ENCODE data around the gene AK2.

The AK2 gene

DNA sequence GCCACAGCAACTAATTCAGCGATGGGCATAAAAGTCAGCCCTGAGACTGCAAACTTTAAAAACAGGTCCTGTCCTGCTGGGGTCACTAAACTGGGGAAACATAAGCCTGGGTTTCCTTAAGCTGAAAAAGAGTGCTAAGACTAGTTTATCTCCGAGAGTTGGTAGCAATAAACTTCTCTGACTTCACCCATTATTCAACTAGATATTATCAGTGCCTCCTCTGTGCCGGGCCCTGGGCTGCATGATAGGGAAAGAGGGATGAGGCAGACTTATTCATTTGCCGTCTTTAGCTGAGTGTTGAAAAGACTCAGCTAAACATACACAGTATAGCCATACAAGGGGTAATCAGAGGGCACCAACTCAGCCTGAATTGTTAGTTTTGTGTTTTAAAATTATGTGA lies 33.0 kb downstream of the AK2 start:
- H2AFZ ChIP-seq (ENCODE audit: insufficient read depth, low read length, poor library complexity): no peak overlapping the region

DNA sequence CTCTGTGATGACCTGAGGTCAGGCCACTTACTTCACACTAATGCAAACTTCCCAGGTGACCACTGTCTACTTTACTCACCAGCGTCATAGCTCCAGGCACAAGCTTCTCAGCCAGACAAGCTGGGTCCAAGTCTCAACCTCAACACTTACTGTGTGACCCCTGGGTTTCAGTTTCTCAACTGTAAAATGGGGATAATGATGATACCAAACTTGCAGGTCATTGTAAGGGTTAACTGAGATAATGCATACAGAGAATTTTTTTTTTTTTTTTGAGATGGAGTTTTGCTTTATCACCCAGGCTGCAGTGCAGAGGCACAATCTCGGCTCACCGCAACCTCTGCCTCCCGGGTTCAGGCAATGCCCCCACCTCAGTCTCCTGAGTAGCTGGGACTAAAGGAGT lies 34.7 kb downstream of the AK2 start:
- Histone ChIP-seq H4K8ac (ENCODE audit: low read depth, low read length) (no peak overlapping the region), H2BK120ac (ENCODE audit: insufficient read depth, low read length, poor library complexity) (no peak overlapping the region), H3K14ac (ENCODE audit: low read length) (no peak overlapping the region), H3K27ac (ENCODE audit: low read depth, low read length) (no peak overlapping the region), H2AK5ac (ENCODE audit: low read length) (no peak overlapping the region), H4K12ac (ENCODE audit: low read depth, low read length) (no peak overlapping the region), H3K79me2 (ENCODE audit: control insufficient read depth, insufficient read depth, low read length, poor library complexity) (peaks cover 2% of the 10 kb centered on the region), H2BK5ac (ENCODE audit: low read depth, low read length, poor library complexity) (no peak overlapping the region), H3K4me2 (ENCODE audit: low read length) (no peak overlapping the region), H3K79me1 (ENCODE audit: low read length) (peaks cover 3% of the 10 kb centered on the region), H3K36me3 (ENCODE audit: control insufficient read depth in 1 of 2, insufficient read depth in 2 of 2, low read length in 2 of 2) (no peaks in the 10 kb centered on the region), H2AFZ (ENCODE audit: insufficient read depth, low read length, poor library complexity) (no peak overlapping the region), H3K18ac (ENCODE audit: low read length) (no peak overlapping the region), H3K9me3 (ENCODE audit: insufficient read depth, low read depth, low read length) (peaks cover 1% of the 10 kb centered on the region), H3K23ac (ENCODE audit: low read length) (no peak overlapping the region), H2BK12ac (ENCODE audit: low read length) (no peak overlapping the region), H4K91ac (ENCODE audit: low read depth, low read length) (no peak overlapping the region), H3K27me3 (ENCODE audit: insufficient read depth, low read length) (no peaks in the 10 kb centered on the region), H3K9ac (ENCODE audit: low read length) (no peak overlapping the region), H3K4ac (ENCODE audit: low read depth, low read length) (no peak overlapping the region), H3K4me1 (ENCODE audit: control insufficient read depth in 1 of 2, insufficient read depth in 2 of 2, low read length in 2 of 2) (peaks cover 12 to 28% of the 10 kb centered on the region in 2 experiments), H3K4me3 (ENCODE audit: low read depth, low read length) (no peak overlapping the region)
- WGBS (ENCODE audit: extremely low coverage, insufficient coverage, insufficient read length): no CpG with 5 or more reads among the region's 4 CpGs
- no peak for DNase-seq

More for the DNA sequence above, 33.0 kb downstream of the AK2 start:
- Histone ChIP-seq H2BK120ac (ENCODE audit: insufficient read depth, low read length, poor library complexity) (no peak overlapping the region), H3K4me1 (ENCODE audit: control insufficient read depth in 1 of 2, insufficient read depth in 2 of 2, low read length in 2 of 2) (peaks cover 22 to 32% of the 10 kb centered on the region in 2 experiments), H4K12ac (ENCODE audit: low read depth, low read length) (no peak overlapping the region), H3K14ac (ENCODE audit: low read length) (no peak overlapping the region), H3K79me2 (ENCODE audit: control insufficient read depth, insufficient read depth, low read length, poor library complexity) (peaks cover 2% of the 10 kb centered on the region), H2BK5ac (ENCODE audit: low read depth, low read length, poor library complexity) (no peak overlapping the region), H3K9ac (ENCODE audit: low read length) (no peak overlapping the region), H2AK5ac (ENCODE audit: low read length) (no peak overlapping the region), H3K9me3 (ENCODE audit: insufficient read depth, low read depth, low read length) (peaks cover 1% of the 10 kb centered on the region), H3K4me2 (ENCODE audit: low read length) (no peak overlapping the region), H3K23ac (ENCODE audit: low read length) (no peak overlapping the region), H4K8ac (ENCODE audit: low read depth, low read length) (no peak overlapping the region), H3K18ac (ENCODE audit: low read length) (no peak overlapping the region), H3K4me3 (ENCODE audit: low read depth, low read length) (no peak overlapping the region), H3K27ac (ENCODE audit: low read depth, low read length) (no peak overlapping the region), H2BK12ac (ENCODE audit: low read length) (no peak overlapping the region), H3K79me1 (ENCODE audit: low read length) (peaks cover 10% of the 10 kb centered on the region), H4K91ac (ENCODE audit: low read depth, low read length) (no peak overlapping the region), H3K4ac (ENCODE audit: low read depth, low read length) (no peak overlapping the region), H3K36me3 (ENCODE audit: control insufficient read depth in 1 of 2, insufficient read depth in 2 of 2, low read length in 2 of 2) (no peaks in the 10 kb centered on the region), H3K27me3 (ENCODE audit: insufficient read depth, low read length) (no peaks in the 10 kb centered on the region)
- no peak for DNase-seq
- WGBS (ENCODE audit: extremely low coverage, insufficient coverage, insufficient read length): no CpG with 5 or more reads among the region's 4 CpGs

DNA sequence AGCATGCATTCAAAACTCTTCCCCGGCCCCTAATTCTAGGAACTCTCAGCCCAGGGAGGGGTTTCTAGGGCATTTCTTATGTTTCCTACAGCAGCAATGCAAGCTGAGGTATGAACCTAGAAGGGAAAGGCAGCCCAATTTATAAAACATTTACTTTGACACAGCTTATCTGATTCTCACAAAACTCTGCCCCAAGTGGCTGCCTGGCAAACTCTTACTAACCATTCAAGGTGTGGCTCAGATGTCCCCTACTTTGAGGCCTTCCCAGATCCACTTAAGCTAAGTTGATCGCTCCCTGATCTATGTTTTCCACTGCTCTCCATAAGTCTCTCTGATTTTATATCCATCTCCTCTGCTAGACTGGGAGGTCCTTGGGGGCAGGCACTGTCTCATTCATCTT lies 35.4 kb downstream of the AK2 start:
- WGBS (ENCODE audit: extremely low coverage, insufficient coverage, insufficient read length): no CpG with 5 or more reads among the region's 2 CpGs
- Histone ChIP-seq H3K23ac (ENCODE audit: low read length) (no peak overlapping the region), H2BK12ac (ENCODE audit: low read length) (no peak overlapping the region), H4K12ac (ENCODE audit: low read depth, low read length) (no peak overlapping the region), H3K4me3 (ENCODE audit: low read depth, low read length) (no peak overlapping the region), H3K18ac (ENCODE audit: low read length) (no peak overlapping the region), H2BK120ac (ENCODE audit: insufficient read depth, low read length, poor library complexity) (no peak overlapping the region), H2AK5ac (ENCODE audit: low read length) (no peak overlapping the region), H3K4ac (ENCODE audit: low read depth, low read length) (no peak overlapping the region), H3K79me2 (ENCODE audit: control insufficient read depth, insufficient read depth, low read length, poor library complexity) (peaks cover 2% of the 10 kb centered on the region), H2AFZ (ENCODE audit: insufficient read depth, low read length, poor library complexity) (no peak overlapping the region), H3K27ac (ENCODE audit: low read depth, low read length) (no peak overlapping the region), H3K79me1 (ENCODE audit: low read length) (peaks cover 2% of the 10 kb centered on the region), H4K8ac (ENCODE audit: low read depth, low read length) (no peak overlapping the region), H3K4me1 (ENCODE audit: control insufficient read depth in 1 of 2, insufficient read depth in 2 of 2, low read length in 2 of 2) (peaks cover 11 to 27% of the 10 kb centered on the region in 2 experiments), H4K91ac (ENCODE audit: low read depth, low read length) (no peak overlapping the region), H3K27me3 (ENCODE audit: insufficient read depth, low read length) (no peaks in the 10 kb centered on the region), H3K9ac (ENCODE audit: low read length) (no peak overlapping the region), H3K4me2 (ENCODE audit: low read length) (no peak overlapping the region), H3K9me3 (ENCODE audit: insufficient read depth, low read depth, low read length) (peaks cover 1% of the 10 kb centered on the region), H3K36me3 (ENCODE audit: control insufficient read depth in 1 of 2, insufficient read depth in 2 of 2, low read length in 2 of 2) (no peaks in the 10 kb centered on the region), H3K14ac (ENCODE audit: low read length) (no peak overlapping the region), H2BK5ac (ENCODE audit: low read depth, low read length, poor library complexity) (no peak overlapping the region)
- no peak for DNase-seq

DNA sequence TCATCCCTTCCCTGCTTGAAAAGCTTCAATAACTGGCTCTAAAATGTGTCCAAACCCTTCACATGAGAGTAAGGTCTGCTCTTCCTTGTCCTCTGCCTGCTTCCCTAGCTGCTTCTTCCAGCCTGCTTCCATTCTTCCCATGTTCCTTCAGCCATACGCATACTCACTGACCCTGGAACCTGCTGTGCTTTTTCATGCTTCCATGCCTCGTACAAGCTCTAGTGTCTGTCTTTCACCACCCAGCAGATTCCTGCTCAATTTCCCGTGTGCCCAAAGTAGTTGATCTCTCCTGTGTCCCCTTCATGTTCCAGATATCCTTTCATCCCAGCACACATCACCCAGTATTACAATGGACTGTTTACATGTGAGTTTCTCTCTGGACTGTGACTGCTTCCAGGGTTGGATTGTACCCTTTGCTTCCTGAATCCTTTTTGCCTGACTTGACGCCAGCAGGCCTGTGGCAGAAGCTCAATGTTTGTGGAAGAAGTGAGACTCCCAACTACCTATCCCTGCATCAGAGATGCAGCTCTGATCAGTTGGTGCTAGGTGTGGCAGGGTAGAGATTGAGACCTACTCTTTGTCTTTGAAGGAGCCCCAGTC lies 36.2 kb downstream of the AK2 start:
- Histone ChIP-seq H4K91ac (ENCODE audit: low read depth, low read length) (no peak overlapping the region), H3K23ac (ENCODE audit: low read length) (no peak overlapping the region), H3K79me2 (ENCODE audit: control insufficient read depth, insufficient read depth, low read length, poor library complexity) (no peaks in the 10 kb centered on the region), H3K4me2 (ENCODE audit: low read length) (no peak overlapping the region), H3K79me1 (ENCODE audit: low read length) (no peaks in the 10 kb centered on the region), H3K36me3 (ENCODE audit: control insufficient read depth in 1 of 2, insufficient read depth in 2 of 2, low read length in 2 of 2) (no peaks in the 10 kb centered on the region), H4K12ac (ENCODE audit: low read depth, low read length) (no peak overlapping the region), H3K27me3 (ENCODE audit: insufficient read depth, low read length) (no peaks in the 10 kb centered on the region), H3K9ac (ENCODE audit: low read length) (no peak overlapping the region), H2AK5ac (ENCODE audit: low read length) (no peak overlapping the region), H3K4ac (ENCODE audit: low read depth, low read length) (no peak overlapping the region), H2BK12ac (ENCODE audit: low read length) (no peak overlapping the region), H3K18ac (ENCODE audit: low read length) (no peak overlapping the region), H2AFZ (ENCODE audit: insufficient read depth, low read length, poor library complexity) (no peak overlapping the region), H2BK5ac (ENCODE audit: low read depth, low read length, poor library complexity) (no peak overlapping the region), H3K4me1 (ENCODE audit: control insufficient read depth in 1 of 2, insufficient read depth in 2 of 2, low read length in 2 of 2) (peaks cover 8 to 21% of the 10 kb centered on the region in 2 experiments), H3K4me3 (ENCODE audit: low read depth, low read length) (no peak overlapping the region), H4K8ac (ENCODE audit: low read depth, low read length) (no peak overlapping the region), H3K9me3 (ENCODE audit: insufficient read depth, low read depth, low read length) (peaks cover 1% of the 10 kb centered on the region), H2BK120ac (ENCODE audit: insufficient read depth, low read length, poor library complexity) (no peak overlapping the region), H3K27ac (ENCODE audit: low read depth, low read length) (no peak overlapping the region), H3K14ac (ENCODE audit: low read length) (no peak overlapping the region)
- no CpG with 5 or more reads among the region's 4 CpGs for WGBS (ENCODE audit: extremely low coverage, insufficient coverage, insufficient read length)
- DNase-seq: no peak

Data from trophoblast cell (in vitro differentiated cells and primary cell).